ENCODE measurements around the gene SLC1A2.

The SLC1A2 gene

GRCh38 chr11:35360055-35360530 lies 59.3 kb downstream of the SLC1A2 start:
- no peak for DNase-seq
- in situ Hi-C loops (cut with HindIII; ENCODE audit: low pct_ligation_motif_present, low pct_unique_long_range_greater_than_20kb, low sequenced_read_pairs) = no loop called here

- in situ Hi-C loops (cut with HindIII; ENCODE audit: low pct_ligation_motif_present, low pct_unique_long_range_greater_than_20kb, low sequenced_read_pairs) = no loop called here
Observed at GRCh38 chr11:35359321-35360054, 59.9 kb downstream of the SLC1A2 start.

GRCh38 chr11:35358391-35358790 lies 61.0 kb downstream of the SLC1A2 start:
- in situ Hi-C loops (cut with HindIII; ENCODE audit: low pct_ligation_motif_present, low pct_unique_long_range_greater_than_20kb, low sequenced_read_pairs) = no loop called here
- DNase-seq = no peak

More at GRCh38 chr11:35359321-35360054, 59.9 kb downstream of the SLC1A2 start:
- DNase-seq = no peak

GRCh38 chr11:35357923-35358322 lies 61.4 kb downstream of the SLC1A2 start:
- in situ Hi-C loops (cut with HindIII; ENCODE audit: low pct_ligation_motif_present, low pct_unique_long_range_greater_than_20kb, low sequenced_read_pairs) = no loop called here
- DNase-seq = peak; percentile 39

GRCh38 chr11:35355102-35355749 lies 64.1 kb downstream of the SLC1A2 start:
- in situ Hi-C loops (cut with HindIII; ENCODE audit: low pct_ligation_motif_present, low pct_unique_long_range_greater_than_20kb, low sequenced_read_pairs) = no loop called here
- DNase-seq = no peak

- in situ Hi-C loops (cut with HindIII; ENCODE audit: low pct_ligation_motif_present, low pct_unique_long_range_greater_than_20kb, low sequenced_read_pairs) = no loop called here
- no peak for DNase-seq
Observed at GRCh38 chr11:35354644-35355043, 64.7 kb downstream of the SLC1A2 start.

GRCh38 chr11:35352077-35352888 lies 67.1 kb downstream of the SLC1A2 start:
- DNase-seq = no peak
- in situ Hi-C loops (cut with HindIII; ENCODE audit: low pct_ligation_motif_present, low pct_unique_long_range_greater_than_20kb, low sequenced_read_pairs) = no loop called here

GRCh38 chr11:35349897-35350296 lies 69.5 kb downstream of the SLC1A2 start:
- DNase-seq = no peak
- in situ Hi-C loops (cut with HindIII; ENCODE audit: low pct_ligation_motif_present, low pct_unique_long_range_greater_than_20kb, low sequenced_read_pairs) = no loop called here

- DNase-seq = no peak
- in situ Hi-C loops (cut with HindIII; ENCODE audit: low pct_ligation_motif_present, low pct_unique_long_range_greater_than_20kb, low sequenced_read_pairs) = no loop called here
Observed at GRCh38 chr11:35348898-35349687, 70.3 kb downstream of the SLC1A2 start.

- no peak for DNase-seq
- in situ Hi-C loops (cut with HindIII; ENCODE audit: low pct_ligation_motif_present, low pct_unique_long_range_greater_than_20kb, low sequenced_read_pairs) = no loop called here
Observed at GRCh38 chr11:35347921-35348331, 71.4 kb downstream of the SLC1A2 start.

GRCh38 chr11:35347173-35347878 lies 72.0 kb downstream of the SLC1A2 start:
- DNase-seq = no peak
- in situ Hi-C loops (cut with HindIII; ENCODE audit: low pct_ligation_motif_present, low pct_unique_long_range_greater_than_20kb, low sequenced_read_pairs) = no loop called here

GRCh38 chr11:35346472-35347156 lies 72.7 kb downstream of the SLC1A2 start:
- DNase-seq = no peak
- in situ Hi-C loops (cut with HindIII; ENCODE audit: low pct_ligation_motif_present, low pct_unique_long_range_greater_than_20kb, low sequenced_read_pairs) = no loop called here

GRCh38 chr11:35344681-35345574 lies 74.4 kb downstream of the SLC1A2 start:
- in situ Hi-C loops (cut with HindIII; ENCODE audit: low pct_ligation_motif_present, low pct_unique_long_range_greater_than_20kb, low sequenced_read_pairs) = no loop called here

GRCh38 chr11:35343033-35343598 lies 76.2 kb downstream of the SLC1A2 start:
- DNase-seq = no peak
- in situ Hi-C loops (cut with HindIII; ENCODE audit: low pct_ligation_motif_present, low pct_unique_long_range_greater_than_20kb, low sequenced_read_pairs) = no loop called here

More at GRCh38 chr11:35344681-35345574, 74.4 kb downstream of the SLC1A2 start:
- no peak for DNase-seq

GRCh38 chr11:35340715-35341114 lies 78.6 kb downstream of the SLC1A2 start:
- in situ Hi-C loops (cut with HindIII; ENCODE audit: low pct_ligation_motif_present, low pct_unique_long_range_greater_than_20kb, low sequenced_read_pairs) = no loop called here
- no peak for DNase-seq

- in situ Hi-C loops (cut with HindIII; ENCODE audit: low pct_ligation_motif_present, low pct_unique_long_range_greater_than_20kb, low sequenced_read_pairs) = no loop called here
Observed at GRCh38 chr11:35340071-35340470, 79.3 kb downstream of the SLC1A2 start.

More at GRCh38 chr11:35340071-35340470, 79.3 kb downstream of the SLC1A2 start:
- DNase-seq = no peak

All from ACHN (cell line).